Middle frontal gyrus (tissue), 1 donor: ENCODE data around the gene CLCA2.

Experiments
- DNase-seq: peaks from one replicate; pipeline ENCODE4 v3.0.0-alpha.2; 2015; ENCODE audit warnings: low spot score; ENCODE audit errors: extremely low spot score

The CLCA2 gene

GRCh38 chr1:86423873-86424272, at the start of gene CLCA2:
Gene CLCA2 (plus strand): TSS chr1:86424171. CDS start chr1:86424248, 77 bp downstream.
- DNase-seq: no peak

- no peak for DNase-seq
Measured at GRCh38 chr1:86375688-86376087, 48.3 kb upstream of the CLCA2 start.

- no peak for DNase-seq
Measured at GRCh38 chr1:86377341-86377740, 46.6 kb upstream of the CLCA2 start.

- no peak for DNase-seq
Measured at GRCh38 chr1:86378813-86379212, 45.2 kb upstream of the CLCA2 start.

- DNase-seq: peak; percentile 69
Measured at GRCh38 chr1:86380257-86380861, 43.6 kb upstream of the CLCA2 start.

GRCh38 chr1:86381223-86381622, 42.7 kb upstream of the CLCA2 start:
- no peak for DNase-seq

- no peak for DNase-seq
Measured at GRCh38 chr1:86382878-86383277, 41.1 kb upstream of the CLCA2 start.

GRCh38 chr1:86387916-86388627, 35.9 kb upstream of the CLCA2 start:
- no peak for DNase-seq

- no peak for DNase-seq
Measured at GRCh38 chr1:86388777-86389176, 35.2 kb upstream of the CLCA2 start.

GRCh38 chr1:86389307-86389706, 34.7 kb upstream of the CLCA2 start:
- DNase-seq: no peak

- DNase-seq: no peak
Measured at GRCh38 chr1:86394416-86394815, 29.6 kb upstream of the CLCA2 start.

GRCh38 chr1:86395751-86396497, 28.0 kb upstream of the CLCA2 start, which contains the start of gene ODF2L:
Gene ODF2L (minus strand): TSS chr1:86396323. CDS start chr1:86387027, 9,296 bp downstream.
- DNase-seq: peak; percentile 80

- no peak for DNase-seq
Measured at GRCh38 chr1:86396498-86396890, 27.5 kb upstream of the CLCA2 start.

- DNase-seq: no peak
Measured at GRCh38 chr1:86409416-86410021, 14.5 kb upstream of the CLCA2 start.

- DNase-seq: no peak
Measured at GRCh38 chr1:86410879-86411278, 13.1 kb upstream of the CLCA2 start.

GRCh38 chr1:86416343-86416742, 7.6 kb upstream of the CLCA2 start:
- no peak for DNase-seq

- no peak for DNase-seq
Measured at GRCh38 chr1:86419277-86419903, 4.6 kb upstream of the CLCA2 start.

- no peak for DNase-seq
Measured at GRCh38 chr1:86421601-86422280, 2.2 kb upstream of the CLCA2 start.

GRCh38 chr1:86423473-86423872, 498 bp upstream of the CLCA2 start:
- DNase-seq: no peak

GRCh38 chr1:86429122-86429725, 5.3 kb downstream of the CLCA2 start:
- no peak for DNase-seq
